GM12875 (cell line): ENCODE measurements around the gene DLX2.

Experiments
- H3K4me3 ChIP-seq: one replicate; pipeline ENCODE4 v1.5.1; 2011; ENCODE audit warnings: low read depth, low read length, control low read depth
- TF ChIP-seq, protein P1 (sequence below): IDR thresholded peaks from 2 replicates; pipeline ENCODE4 v1.5.1; 2011; ENCODE audit warnings: low read depth, mild to moderate bottlenecking, control low read depth, inconsistent platforms, low read length, moderate library complexity, borderline replicate concordance; ENCODE audit not compliant: insufficient read depth

DLX2 gene

DNA sequence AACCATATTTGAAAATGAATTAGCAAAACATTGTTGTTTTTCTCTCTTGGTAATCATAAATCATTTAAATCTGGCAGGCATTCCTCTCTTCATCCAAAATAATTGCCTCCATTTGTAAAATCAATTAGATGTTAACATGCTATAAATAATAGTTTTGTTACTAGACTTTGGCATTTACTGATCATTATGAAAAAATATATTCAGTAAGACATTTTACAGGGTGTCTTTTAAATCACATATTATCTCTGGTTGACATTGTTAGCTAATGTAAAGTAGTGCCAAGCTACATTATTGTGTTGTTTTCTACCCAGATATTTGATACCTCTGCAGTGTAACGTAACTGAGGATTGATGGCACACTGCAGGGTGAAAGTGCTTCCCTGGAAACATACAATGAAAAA lies 49.2 kb downstream of the DLX2 start:
- no peak overlapping the region for H3K4me3 ChIP-seq
- TF ChIP-seq, protein P1, sequence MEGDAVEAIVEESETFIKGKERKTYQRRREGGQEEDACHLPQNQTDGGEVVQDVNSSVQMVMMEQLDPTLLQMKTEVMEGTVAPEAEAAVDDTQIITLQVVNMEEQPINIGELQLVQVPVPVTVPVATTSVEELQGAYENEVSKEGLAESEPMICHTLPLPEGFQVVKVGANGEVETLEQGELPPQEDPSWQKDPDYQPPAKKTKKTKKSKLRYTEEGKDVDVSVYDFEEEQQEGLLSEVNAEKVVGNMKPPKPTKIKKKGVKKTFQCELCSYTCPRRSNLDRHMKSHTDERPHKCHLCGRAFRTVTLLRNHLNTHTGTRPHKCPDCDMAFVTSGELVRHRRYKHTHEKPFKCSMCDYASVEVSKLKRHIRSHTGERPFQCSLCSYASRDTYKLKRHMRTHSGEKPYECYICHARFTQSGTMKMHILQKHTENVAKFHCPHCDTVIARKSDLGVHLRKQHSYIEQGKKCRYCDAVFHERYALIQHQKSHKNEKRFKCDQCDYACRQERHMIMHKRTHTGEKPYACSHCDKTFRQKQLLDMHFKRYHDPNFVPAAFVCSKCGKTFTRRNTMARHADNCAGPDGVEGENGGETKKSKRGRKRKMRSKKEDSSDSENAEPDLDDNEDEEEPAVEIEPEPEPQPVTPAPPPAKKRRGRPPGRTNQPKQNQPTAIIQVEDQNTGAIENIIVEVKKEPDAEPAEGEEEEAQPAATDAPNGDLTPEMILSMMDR = no peak

DNA sequence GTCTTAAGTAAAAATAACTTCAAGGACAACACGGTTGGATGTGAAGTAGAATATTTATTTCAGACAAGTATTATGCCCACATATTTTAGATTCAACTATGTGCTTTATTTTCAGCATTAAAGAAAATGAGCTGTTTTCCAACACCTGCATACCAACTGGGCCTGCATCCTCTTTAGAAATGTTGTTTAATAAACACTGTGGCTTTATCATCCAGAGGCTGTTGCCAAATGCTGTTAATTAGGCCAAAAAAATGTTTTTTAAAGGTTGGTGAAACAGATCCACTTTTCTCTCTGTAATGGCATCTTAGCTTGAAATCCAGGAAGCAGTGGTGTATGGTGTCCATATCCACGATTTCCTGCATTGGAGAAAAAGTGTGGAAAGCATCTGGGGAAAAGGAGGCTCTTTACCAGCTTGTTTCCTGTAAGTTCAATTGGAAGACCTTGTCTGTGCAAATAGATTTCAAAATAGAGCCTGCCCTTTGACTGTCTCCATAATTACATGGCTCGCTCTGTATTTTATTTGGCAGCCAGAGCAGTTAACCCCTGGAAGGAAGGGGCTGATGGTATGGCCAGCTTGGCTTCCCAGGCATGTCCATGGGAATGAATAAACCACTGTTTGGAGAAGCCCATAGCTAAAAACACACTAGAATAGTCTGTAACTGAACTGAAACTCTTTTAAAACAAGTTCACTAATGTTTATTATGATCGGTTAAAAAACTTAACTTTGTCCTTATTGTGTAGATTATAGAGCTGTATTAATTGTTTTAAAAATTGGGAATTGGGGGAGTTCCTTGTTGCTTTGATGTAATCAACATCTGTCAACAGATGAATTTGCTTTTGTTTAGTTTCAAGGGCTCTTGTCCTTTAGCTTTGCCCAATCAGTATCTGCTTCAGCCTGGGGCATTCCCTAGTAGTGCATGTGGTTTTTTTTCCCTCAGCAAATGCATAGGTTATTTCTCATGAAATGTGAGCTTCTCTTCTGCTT lies 50.4 kb downstream of the DLX2 start:
- TF ChIP-seq, protein P1 = no peak
- H3K4me3 ChIP-seq = no peak overlapping the region

DNA sequence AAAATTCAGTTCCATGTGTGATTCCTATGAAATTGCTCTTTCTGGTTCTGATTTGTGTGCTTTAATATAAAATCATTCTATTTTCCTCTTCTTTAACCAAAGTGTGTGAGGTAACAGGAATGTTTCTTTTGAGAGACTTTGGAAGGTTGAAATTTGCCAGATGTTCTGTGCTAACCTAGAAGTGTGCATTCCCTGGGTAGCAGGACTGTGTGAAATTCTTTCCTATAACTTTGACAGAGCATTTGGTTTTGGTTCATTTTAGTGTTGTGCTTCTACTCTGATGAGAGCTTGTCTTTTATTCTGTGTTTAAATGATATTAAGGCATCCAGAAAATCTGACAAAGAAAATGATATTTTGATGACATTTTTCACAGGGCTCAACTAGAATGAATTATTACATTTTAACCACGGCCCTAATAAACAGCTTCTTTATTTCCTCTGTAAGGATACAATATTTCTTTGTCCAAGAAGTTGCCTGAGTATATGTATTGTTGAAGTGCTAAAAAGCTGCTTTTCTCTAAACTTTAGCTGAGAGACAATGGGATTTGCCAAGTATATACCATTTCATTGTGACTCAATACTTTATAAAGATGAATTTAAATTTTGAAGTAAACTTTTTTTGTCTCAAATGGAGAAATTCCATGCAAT lies 52.1 kb downstream of the DLX2 start:
- no peak overlapping the region for H3K4me3 ChIP-seq
- TF ChIP-seq, protein P1 = no peak

DNA sequence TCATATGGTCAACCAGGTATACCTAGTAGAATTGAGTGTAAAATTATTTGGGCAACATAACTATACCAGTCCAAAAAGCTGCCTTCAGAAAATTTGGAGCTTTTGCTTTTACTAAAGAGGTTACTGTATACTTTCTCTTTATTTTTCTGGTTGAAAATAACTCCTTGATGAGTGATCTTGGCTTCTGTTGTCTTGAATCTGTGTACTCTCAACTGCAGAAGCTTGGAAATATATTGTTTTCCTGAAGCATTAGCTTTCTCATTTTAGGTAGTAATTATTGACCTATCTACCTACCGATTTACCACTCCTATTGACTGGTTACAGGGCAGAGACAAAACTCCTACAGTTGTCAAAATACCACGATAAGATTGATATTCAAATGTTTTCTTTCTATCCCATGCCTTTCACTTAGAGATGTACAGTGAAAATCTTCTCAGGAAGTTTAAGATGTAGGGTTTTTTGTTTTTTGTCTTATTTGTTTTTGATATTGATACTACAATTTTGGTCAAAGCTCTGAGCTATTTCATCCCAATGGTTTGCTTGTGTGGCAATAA lies 53.1 kb downstream of the DLX2 start:
- TF ChIP-seq, protein P1 = no peak
- H3K4me3 ChIP-seq = no peak overlapping the region
